Measurements from ENCODE around the gene E2F2. TPM values are rescaled to one million over a fixed set of nuclear protein-coding genes. Genes with fewer than 3 reads are reported as not detected.
A peak's percentile ranks its signal among the peaks of the same experiment; 100 is the strongest.

The E2F2 gene
- total and polyA plus RNA-seq, 2 experiments from 2014 or later = 0.78 to 3.4 TPM

DNA sequence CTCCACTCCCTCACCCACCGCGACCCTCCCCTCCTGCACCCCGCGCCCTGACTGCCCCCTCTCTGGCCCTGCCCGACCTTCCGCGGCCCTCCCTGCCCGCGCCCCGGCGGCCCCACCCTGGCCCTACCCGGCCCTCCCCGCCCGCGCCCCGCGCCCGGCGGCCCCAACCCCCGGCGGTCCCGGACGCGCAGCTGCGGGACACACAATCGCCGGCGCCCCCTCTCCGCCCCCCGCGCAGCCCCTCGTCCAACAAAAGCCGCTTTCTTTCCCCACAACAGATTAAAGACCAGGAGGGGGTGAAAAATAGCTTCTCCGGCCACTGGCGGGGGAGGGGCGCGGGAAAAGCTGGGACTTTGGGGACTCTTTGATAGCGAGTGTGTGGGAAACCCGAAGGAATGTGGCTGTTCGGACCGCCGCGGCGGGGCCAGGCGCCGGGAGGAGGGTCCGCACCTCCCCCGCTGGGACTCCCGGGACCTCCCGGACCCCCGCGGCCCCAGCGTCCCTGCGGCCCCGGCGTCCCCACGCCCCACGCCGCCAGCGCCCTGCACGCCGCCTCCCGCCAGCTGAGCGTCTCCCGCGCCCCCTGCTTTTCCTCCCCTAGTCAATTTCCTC lies 37.1 kb upstream of the E2F2 start:
- H4K20me1 ChIP-seq (replicated peaks; ENCODE audit: insufficient read depth) = no peaks in the 10 kb centered on the region
- H3K4me3 Mint-ChIP-seq = peak overlapping the region; percentile 80
- H3K4me3 ChIP-seq = peak overlapping the region; percentile 63
- H3K4me2 ChIP-seq = peak overlapping the region; percentile 90
- peaks cover 22% of the 10 kb centered on the region for H3K4me1 ChIP-seq (ENCODE audit: insufficient read depth)
- H3K27me3 ChIP-seq (ENCODE audit: insufficient read depth) = peaks cover 21% of the 10 kb centered on the region
- H3K36me3 Mint-ChIP-seq (ENCODE audit: low read depth) = no peaks in the 10 kb centered on the region; the same call in 2 of the 3 replicates
- H3K4me1 Mint-ChIP-seq = peaks cover 41% of the 10 kb centered on the region
- peak overlapping the region; percentile 87 for H3K27ac Mint-ChIP-seq
- DNase-seq (ENCODE audit: low spot score) (peak; percentile 70), ATAC-seq (peak; percentile 27)
- H3F3A ChIP-seq (replicated peaks; ENCODE audit: low read depth) = peaks cover 7% of the 10 kb centered on the region; the same call in 1 of the 2 replicates
- H3K36me3 ChIP-seq (ENCODE audit: insufficient read depth) = no peaks in the 10 kb centered on the region
- H3K79me2 ChIP-seq (replicated peaks; ENCODE audit: insufficient read depth) = no peaks in the 10 kb centered on the region
- no peaks in the 10 kb centered on the region; the same call in 2 of the 3 replicates for H3K9me3 Mint-ChIP-seq
- no peak overlapping the region; the same call in 1 of the 2 replicates for H2AFZ ChIP-seq
- peaks cover 21% of the 10 kb centered on the region for H3K27me3 Mint-ChIP-seq (ENCODE audit: insufficient read depth, low read depth, poor library complexity)
- no peaks in the 10 kb centered on the region for H3K9me2 ChIP-seq (ENCODE audit: insufficient read depth)
- H3K27ac ChIP-seq (ENCODE audit: low read depth) = no peak overlapping the region; the same call in 1 of the 2 replicates
- TF ChIP-seq POLR2AphosphoS5 (IDR thresholded peaks at IDR 0.05; ENCODE audit: low read depth) = no peak
- TF ChIP-seq STAT1 (IDR thresholded peaks at IDR 0.05; ENCODE audit: unreplicated experiment) = no peak
- no peak for TF ChIP-seq NANOG (IDR thresholded peaks at IDR 0.05; ENCODE audit: borderline replicate concordance)
- TF ChIP-seq EZH2 (IDR thresholded peaks at IDR 0.05; ENCODE audit: low read depth, unreplicated experiment) = no peak
- TF ChIP-seq, protein P1, sequence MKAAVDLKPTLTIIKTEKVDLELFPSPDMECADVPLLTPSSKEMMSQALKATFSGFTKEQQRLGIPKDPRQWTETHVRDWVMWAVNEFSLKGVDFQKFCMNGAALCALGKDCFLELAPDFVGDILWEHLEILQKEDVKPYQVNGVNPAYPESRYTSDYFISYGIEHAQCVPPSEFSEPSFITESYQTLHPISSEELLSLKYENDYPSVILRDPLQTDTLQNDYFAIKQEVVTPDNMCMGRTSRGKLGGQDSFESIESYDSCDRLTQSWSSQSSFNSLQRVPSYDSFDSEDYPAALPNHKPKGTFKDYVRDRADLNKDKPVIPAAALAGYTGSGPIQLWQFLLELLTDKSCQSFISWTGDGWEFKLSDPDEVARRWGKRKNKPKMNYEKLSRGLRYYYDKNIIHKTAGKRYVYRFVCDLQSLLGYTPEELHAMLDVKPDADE (IDR thresholded peaks at IDR 0.05) = no peak
- no peak for TF ChIP-seq CREB1 (CRISPR knock-in tag; IDR thresholded peaks at IDR 0.05; ENCODE audit: low read depth)

DNA sequence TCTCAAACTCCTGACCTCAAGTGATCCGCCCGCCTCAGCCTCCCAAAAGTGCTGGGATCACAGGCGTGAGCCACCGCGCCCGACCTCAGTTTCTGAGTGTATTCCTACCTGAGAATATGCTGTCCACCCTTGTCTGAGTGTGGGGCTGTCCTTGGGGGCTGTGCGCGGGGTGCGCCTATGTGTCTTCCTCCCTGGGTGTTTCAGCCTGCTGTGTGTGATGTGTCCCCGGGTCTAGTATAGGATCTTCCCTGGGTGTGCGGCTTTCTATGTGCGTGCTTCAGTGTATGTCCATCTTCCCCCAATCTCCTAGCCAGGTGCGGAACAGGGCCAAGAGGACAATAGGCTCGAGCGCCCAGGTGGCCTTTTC lies 36.6 kb upstream of the E2F2 start:
- Mint-ChIP-seq H3K27me3 (ENCODE audit: insufficient read depth, low read depth, poor library complexity) (peaks cover 21% of the 10 kb centered on the region), H3K9me3 (no peaks in the 10 kb centered on the region; the same call in 2 of the 3 replicates), H3K4me1 (peaks cover 43% of the 10 kb centered on the region), H3K4me3 (peak overlapping the region; percentile 69), H3K27ac (no peak overlapping the region; the same call in 1 of the 2 replicates), H3K36me3 (ENCODE audit: low read depth) (no peaks in the 10 kb centered on the region; the same call in 2 of the 3 replicates)
- no peak overlapping the region; the same call in 1 of the 2 replicates for H2AFZ ChIP-seq
- TF ChIP-seq, protein P2, sequence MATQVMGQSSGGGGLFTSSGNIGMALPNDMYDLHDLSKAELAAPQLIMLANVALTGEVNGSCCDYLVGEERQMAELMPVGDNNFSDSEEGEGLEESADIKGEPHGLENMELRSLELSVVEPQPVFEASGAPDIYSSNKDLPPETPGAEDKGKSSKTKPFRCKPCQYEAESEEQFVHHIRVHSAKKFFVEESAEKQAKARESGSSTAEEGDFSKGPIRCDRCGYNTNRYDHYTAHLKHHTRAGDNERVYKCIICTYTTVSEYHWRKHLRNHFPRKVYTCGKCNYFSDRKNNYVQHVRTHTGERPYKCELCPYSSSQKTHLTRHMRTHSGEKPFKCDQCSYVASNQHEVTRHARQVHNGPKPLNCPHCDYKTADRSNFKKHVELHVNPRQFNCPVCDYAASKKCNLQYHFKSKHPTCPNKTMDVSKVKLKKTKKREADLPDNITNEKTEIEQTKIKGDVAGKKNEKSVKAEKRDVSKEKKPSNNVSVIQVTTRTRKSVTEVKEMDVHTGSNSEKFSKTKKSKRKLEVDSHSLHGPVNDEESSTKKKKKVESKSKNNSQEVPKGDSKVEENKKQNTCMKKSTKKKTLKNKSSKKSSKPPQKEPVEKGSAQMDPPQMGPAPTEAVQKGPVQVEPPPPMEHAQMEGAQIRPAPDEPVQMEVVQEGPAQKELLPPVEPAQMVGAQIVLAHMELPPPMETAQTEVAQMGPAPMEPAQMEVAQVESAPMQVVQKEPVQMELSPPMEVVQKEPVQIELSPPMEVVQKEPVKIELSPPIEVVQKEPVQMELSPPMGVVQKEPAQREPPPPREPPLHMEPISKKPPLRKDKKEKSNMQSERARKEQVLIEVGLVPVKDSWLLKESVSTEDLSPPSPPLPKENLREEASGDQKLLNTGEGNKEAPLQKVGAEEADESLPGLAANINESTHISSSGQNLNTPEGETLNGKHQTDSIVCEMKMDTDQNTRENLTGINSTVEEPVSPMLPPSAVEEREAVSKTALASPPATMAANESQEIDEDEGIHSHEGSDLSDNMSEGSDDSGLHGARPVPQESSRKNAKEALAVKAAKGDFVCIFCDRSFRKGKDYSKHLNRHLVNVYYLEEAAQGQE (IDR thresholded peaks at IDR 0.05; ENCODE audit: unreplicated experiment) = no peak
- TF ChIP-seq CREB1 (CRISPR knock-in tag; IDR thresholded peaks at IDR 0.05; ENCODE audit: low read depth) = no peak
- TF ChIP-seq POLR2AphosphoS5 (IDR thresholded peaks at IDR 0.05; ENCODE audit: low read depth) = no peak
- H3K27me3 ChIP-seq (ENCODE audit: insufficient read depth) = peaks cover 21% of the 10 kb centered on the region
- H3K27ac ChIP-seq (ENCODE audit: low read depth) = 0 out of 2 replicates have a peak overlapping the region, but pooled peaks have one; percentile 39
- H4K20me1 ChIP-seq (replicated peaks; ENCODE audit: insufficient read depth) = no peaks in the 10 kb centered on the region
- H3K79me2 ChIP-seq (replicated peaks; ENCODE audit: insufficient read depth) = no peaks in the 10 kb centered on the region
- DNase-seq (ENCODE audit: low spot score) (peak; percentile 57), ATAC-seq (no peak; the same call in 2 of the 3 replicates)
- no peaks in the 10 kb centered on the region for H3K9me2 ChIP-seq (ENCODE audit: insufficient read depth)
- H3K4me3 ChIP-seq = peak overlapping the region; percentile 63
- H3K4me2 ChIP-seq = peak overlapping the region; percentile 90
- peaks cover 7% of the 10 kb centered on the region; the same call in 1 of the 2 replicates for H3F3A ChIP-seq (replicated peaks; ENCODE audit: low read depth)
- peaks cover 27% of the 10 kb centered on the region for H3K4me1 ChIP-seq (ENCODE audit: insufficient read depth)
- H3K36me3 ChIP-seq (ENCODE audit: insufficient read depth) = no peaks in the 10 kb centered on the region

Measured in GM23338 (cell line).